ENCODE data around the gene POLR2C. TPM values are rescaled to one million over a fixed set of nuclear protein-coding genes. Genes with fewer than 3 reads are reported as not detected.

Gene POLR2C
- total and polyA plus RNA-seq, 5 donors from 2014 or later: 41.9 to 79.8 (median 46.7) TPM

GRCh38 chr16:57476546-57477410 is 14.3 kb downstream of the POLR2C start:
- Mint-ChIP-seq H3K4me3 (peak overlapping the region in 3 of 4 donors; percentile 33 to 46 (median 35)), H3K4me1 (peaks cover 4 to 17% (median 8%) of the 10 kb centered on the region in 4 donors)
- ATAC-seq (ENCODE audit: low read depth in 2 of 2): no peak

GRCh38 chr16:57477531-57478202 is 15.2 kb downstream of the POLR2C start:
- no peaks in the 10 kb centered on the region for H3K27me3 ChIP-seq (ENCODE audit: control insufficient read depth, insufficient read depth, low read length)
- Mint-ChIP-seq H3K36me3 (no peaks in the 10 kb centered on the region), H3K4me3 (peak overlapping the region in 2 of 4 donors; percentile 27 to 35), H3K27me3 (no peaks in the 10 kb centered on the region), H3K9me3 (no peaks in the 10 kb centered on the region), H3K27ac (no peak overlapping the region), H3K4me1 (peaks cover 0 to 17% (median 7%) of the 10 kb centered on the region in 4 donors)
- no peaks in the 10 kb centered on the region for H3K9me3 ChIP-seq (ENCODE audit: control insufficient read depth in 2 of 2, low read length in 2 of 2)
- no peak overlapping the region for H3K27ac ChIP-seq (ENCODE audit: insufficient read depth, low read length, poor library complexity, severe bottlenecking)
- peaks cover 13% of the 10 kb centered on the region for H3K4me1 ChIP-seq (ENCODE audit: control insufficient read depth, insufficient read depth, low read length, poor library complexity, severe bottlenecking)
- DNase-seq (no peak), ATAC-seq (ENCODE audit: low read depth in 2 of 2) (no peak)
- no peaks in the 10 kb centered on the region for H3K36me3 ChIP-seq (ENCODE audit: control insufficient read depth, insufficient read depth, low read length)
- H3K4me3 ChIP-seq (ENCODE audit: low read depth, low read length): no peak overlapping the region

More at GRCh38 chr16:57476546-57477410, 14.3 kb downstream of the POLR2C start:
- DNase-seq: no peak
- Histone ChIP-seq H3K4me1 (ENCODE audit: control insufficient read depth, insufficient read depth, low read length, poor library complexity, severe bottlenecking) (peaks cover 13% of the 10 kb centered on the region), H3K9me3 (ENCODE audit: control insufficient read depth in 2 of 2, low read length in 2 of 2) (no peaks in the 10 kb centered on the region), H3K27ac (ENCODE audit: insufficient read depth, low read length, poor library complexity, severe bottlenecking) (no peak overlapping the region), H3K27me3 (ENCODE audit: control insufficient read depth, insufficient read depth, low read length) (no peaks in the 10 kb centered on the region), H3K36me3 (ENCODE audit: control insufficient read depth, insufficient read depth, low read length) (peaks cover 3% of the 10 kb centered on the region), H3K4me3 (ENCODE audit: low read depth, low read length) (no peak overlapping the region)
- Mint-ChIP-seq H3K9me3 (peaks cover 0 to 3% (median 0%) of the 10 kb centered on the region in 7 donors), H3K36me3 (peaks cover 3% of the 10 kb centered on the region), H3K27ac (peak overlapping the region in 2 of 3 donors; percentile 42 to 52), H3K27me3 (no peaks in the 10 kb centered on the region)

GRCh38 chr16:57478396-57479204 is 16.1 kb downstream of the POLR2C start:
- no peak for DNase-seq
- Mint-ChIP-seq H3K27me3 (no peaks in the 10 kb centered on the region), H3K9me3 (no peaks in the 10 kb centered on the region), H3K4me3 (no peak overlapping the region), H3K27ac (peak overlapping the region in 2 of 3 donors; percentile 64 to 80), H3K4me1 (peaks cover 0 to 17% (median 7%) of the 10 kb centered on the region in 4 donors), H3K36me3 (no peaks in the 10 kb centered on the region)
- H3K36me3 ChIP-seq (ENCODE audit: control insufficient read depth, insufficient read depth, low read length): no peaks in the 10 kb centered on the region
- peaks cover 13% of the 10 kb centered on the region for H3K4me1 ChIP-seq (ENCODE audit: control insufficient read depth, insufficient read depth, low read length, poor library complexity, severe bottlenecking)
- H3K27ac ChIP-seq (ENCODE audit: insufficient read depth, low read length, poor library complexity, severe bottlenecking): no peak overlapping the region
- H3K9me3 ChIP-seq (ENCODE audit: control insufficient read depth in 2 of 2, low read length in 2 of 2): no peaks in the 10 kb centered on the region
- no peaks in the 10 kb centered on the region for H3K27me3 ChIP-seq (ENCODE audit: control insufficient read depth, insufficient read depth, low read length)
- no peak for ATAC-seq (ENCODE audit: low read depth in 2 of 2)
- H3K4me3 ChIP-seq (ENCODE audit: low read depth, low read length): no peak overlapping the region

- Mint-ChIP-seq H3K27ac (no peak overlapping the region), H3K4me3 (no peak overlapping the region), H3K9me3 (no peaks in the 10 kb centered on the region), H3K4me1 (peaks cover 0 to 20% (median 7%) of the 10 kb centered on the region in 4 donors), H3K27me3 (peaks cover under 1% of the 10 kb centered on the region), H3K36me3 (no peaks in the 10 kb centered on the region)
- Histone ChIP-seq H3K4me1 (ENCODE audit: control insufficient read depth, insufficient read depth, low read length, poor library complexity, severe bottlenecking) (peaks cover 13% of the 10 kb centered on the region), H3K4me3 (ENCODE audit: low read depth, low read length) (no peak overlapping the region), H3K27me3 (ENCODE audit: control insufficient read depth, insufficient read depth, low read length) (no peaks in the 10 kb centered on the region), H3K36me3 (ENCODE audit: control insufficient read depth, insufficient read depth, low read length) (no peaks in the 10 kb centered on the region), H3K27ac (ENCODE audit: insufficient read depth, low read length, poor library complexity, severe bottlenecking) (no peak overlapping the region), H3K9me3 (ENCODE audit: control insufficient read depth in 2 of 2, low read length in 2 of 2) (no peaks in the 10 kb centered on the region)
- ATAC-seq (ENCODE audit: low read depth in 2 of 2): no peak
- no peak for DNase-seq
Measured at GRCh38 chr16:57479205-57479975, 16.9 kb downstream of the POLR2C start.

- H3K4me3 Mint-ChIP-seq: no peak overlapping the region
- no peak overlapping the region for H3K27ac Mint-ChIP-seq
- H3K36me3 ChIP-seq (ENCODE audit: control insufficient read depth, insufficient read depth, low read length): no peaks in the 10 kb centered on the region
Measured at GRCh38 chr16:57479976-57480753, 17.7 kb downstream of the POLR2C start.

GRCh38 chr16:57480754-57481230 is 18.3 kb downstream of the POLR2C start:
- no peak for ATAC-seq (ENCODE audit: low read depth in 2 of 2)
- no peak overlapping the region for H3K27ac Mint-ChIP-seq
- H3K36me3 Mint-ChIP-seq: no peaks in the 10 kb centered on the region

More at GRCh38 chr16:57479976-57480753, 17.7 kb downstream of the POLR2C start:
- Mint-ChIP-seq H3K36me3 (no peaks in the 10 kb centered on the region), H3K9me3 (no peaks in the 10 kb centered on the region), H3K27me3 (peaks cover 6% of the 10 kb centered on the region), H3K4me1 (peaks cover 0 to 27% (median 9%) of the 10 kb centered on the region in 4 donors)
- no peak for DNase-seq
- no peaks in the 10 kb centered on the region for H3K27me3 ChIP-seq (ENCODE audit: control insufficient read depth, insufficient read depth, low read length)
- no peak for ATAC-seq (ENCODE audit: low read depth in 2 of 2)
- H3K4me1 ChIP-seq (ENCODE audit: control insufficient read depth, insufficient read depth, low read length, poor library complexity, severe bottlenecking): peaks cover 15% of the 10 kb centered on the region
- H3K9me3 ChIP-seq (ENCODE audit: control insufficient read depth in 2 of 2, low read length in 2 of 2): no peaks in the 10 kb centered on the region
- no peak overlapping the region for H3K27ac ChIP-seq (ENCODE audit: insufficient read depth, low read length, poor library complexity, severe bottlenecking)
- H3K4me3 ChIP-seq (ENCODE audit: low read depth, low read length): no peak overlapping the region

More at GRCh38 chr16:57480754-57481230, 18.3 kb downstream of the POLR2C start:
- Mint-ChIP-seq H3K9me3 (no peaks in the 10 kb centered on the region), H3K27me3 (peaks cover 6% of the 10 kb centered on the region), H3K4me1 (peaks cover 0 to 27% (median 11%) of the 10 kb centered on the region in 4 donors), H3K4me3 (no peak overlapping the region)
- Histone ChIP-seq H3K27me3 (ENCODE audit: control insufficient read depth, insufficient read depth, low read length) (no peaks in the 10 kb centered on the region), H3K4me3 (ENCODE audit: low read depth, low read length) (no peak overlapping the region), H3K27ac (ENCODE audit: insufficient read depth, low read length, poor library complexity, severe bottlenecking) (no peak overlapping the region), H3K4me1 (ENCODE audit: control insufficient read depth, insufficient read depth, low read length, poor library complexity, severe bottlenecking) (peaks cover 18% of the 10 kb centered on the region), H3K36me3 (ENCODE audit: control insufficient read depth, insufficient read depth, low read length) (no peaks in the 10 kb centered on the region), H3K9me3 (ENCODE audit: control insufficient read depth in 2 of 2, low read length in 2 of 2) (no peaks in the 10 kb centered on the region)
- no peak for DNase-seq
